HuH-7 (cell line): ENCODE results near the gene FGF2.
"Not testable (repeated sequence)": the region's sequence is repeated elsewhere in the genome, so short reads cannot be mapped to it uniquely, and the experiment has no call there.

Experiments
- DNase-seq: peaks from one replicate; pipeline ENCODE4 v3.0.0; 2011; ENCODE audit warnings: low spot score

FGF2 gene

GRCh38 chr4:122814426-122814825 is 12.2 kb upstream of the FGF2 start:
- no peak for DNase-seq

GRCh38 chr4:122815248-122815647 is 11.4 kb upstream of the FGF2 start:
- DNase-seq, result no peak

GRCh38 chr4:122816476-122816875 is 10.2 kb upstream of the FGF2 start:
- no peak for DNase-seq

- DNase-seq, result no peak
These were observed 6.8 kb upstream of the FGF2 start for GRCh38 chr4:122819708-122820449.

GRCh38 chr4:122821092-122821491 is 5.5 kb upstream of the FGF2 start:
- DNase-seq, result no peak

GRCh38 chr4:122822466-122822865 is 4.2 kb upstream of the FGF2 start:
- no peak for DNase-seq

- no peak for DNase-seq
These were observed 3.2 kb upstream of the FGF2 start for GRCh38 chr4:122823476-122823875.

GRCh38 chr4:122824616-122825015 is 2.0 kb upstream of the FGF2 start:
- no peak for DNase-seq

GRCh38 chr4:122826079-122826527 is 528 bp upstream of the FGF2 start:
- DNase-seq, result no peak

GRCh38 chr4:122827258-122827878 is 737 bp downstream of the FGF2 start:
- peak; percentile 65 for DNase-seq

- peak; percentile 74 for DNase-seq
These were observed 1.4 kb downstream of the FGF2 start for GRCh38 chr4:122827879-122828601.

GRCh38 chr4:122830426-122831095 is 3.9 kb downstream of the FGF2 start:
- DNase-seq, result no peak

- DNase-seq, result no peak
These were observed 5.0 kb downstream of the FGF2 start for GRCh38 chr4:122831515-122832196.

- DNase-seq, result no peak
These were observed 6.1 kb downstream of the FGF2 start for GRCh38 chr4:122832732-122833131.

- no peak for DNase-seq
These were observed 7.4 kb downstream of the FGF2 start for GRCh38 chr4:122833999-122834398.

- no peak for DNase-seq
These were observed 10.3 kb downstream of the FGF2 start for GRCh38 chr4:122836941-122837340.

GRCh38 chr4:122838034-122838433 is 11.4 kb downstream of the FGF2 start:
- DNase-seq, result no peak

- no peak for DNase-seq
These were observed 15.8 kb downstream of the FGF2 start for GRCh38 chr4:122842392-122842791.

- DNase-seq, result peak; percentile 17
These were observed 16.4 kb downstream of the FGF2 start for GRCh38 chr4:122842984-122843531.

- not testable (repeated sequence) for DNase-seq
These were observed 17.8 kb downstream of the FGF2 start for GRCh38 chr4:122844391-122844790.

- DNase-seq, result no peak
These were observed 18.4 kb downstream of the FGF2 start for GRCh38 chr4:122845066-122845465.

GRCh38 chr4:122845760-122846159 is 19.1 kb downstream of the FGF2 start:
- DNase-seq, result no peak
